Measurements from ENCODE around the gene NDUFB1.

Gene NDUFB1

DNA sequence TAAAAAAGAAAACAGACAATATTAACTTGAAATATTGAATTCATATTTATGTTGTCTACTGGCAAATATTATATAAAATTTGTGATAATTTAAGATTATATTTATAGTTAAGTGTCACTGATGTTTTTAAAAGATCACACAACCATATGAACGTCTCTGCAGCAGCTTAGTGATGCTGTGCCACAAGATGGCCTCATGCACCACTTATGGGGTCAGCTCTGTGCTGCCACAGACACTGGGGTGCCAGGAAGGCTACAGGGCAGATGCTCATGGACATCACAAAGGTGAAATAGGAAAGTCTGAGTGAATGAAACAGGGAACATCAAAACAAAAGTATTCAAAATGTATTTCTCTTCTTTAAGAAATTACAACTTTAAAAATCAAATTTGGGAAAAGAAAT, 28.2 kb downstream of the NDUFB1 start:
- DNase-seq, result no peak

DNA sequence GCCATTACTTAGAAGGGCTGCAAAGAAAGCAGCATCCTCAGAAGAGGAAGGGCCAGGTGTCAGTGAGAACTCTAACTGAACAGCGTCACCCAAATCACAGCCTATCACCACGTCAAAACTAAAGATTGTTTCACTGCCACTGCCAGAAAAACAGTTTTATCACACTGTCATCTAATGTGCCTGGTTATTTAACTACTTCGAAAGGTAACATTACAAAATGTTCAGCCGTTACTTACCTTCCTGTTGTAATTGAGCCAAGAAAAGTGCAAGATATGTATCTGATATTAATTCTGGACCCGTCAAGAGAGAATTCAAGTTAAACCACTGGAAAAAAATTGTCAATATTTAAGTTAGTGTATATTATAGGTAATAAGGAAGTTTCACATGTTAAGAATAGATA, 33.0 kb downstream of the NDUFB1 start:
- no peak for DNase-seq

DNA sequence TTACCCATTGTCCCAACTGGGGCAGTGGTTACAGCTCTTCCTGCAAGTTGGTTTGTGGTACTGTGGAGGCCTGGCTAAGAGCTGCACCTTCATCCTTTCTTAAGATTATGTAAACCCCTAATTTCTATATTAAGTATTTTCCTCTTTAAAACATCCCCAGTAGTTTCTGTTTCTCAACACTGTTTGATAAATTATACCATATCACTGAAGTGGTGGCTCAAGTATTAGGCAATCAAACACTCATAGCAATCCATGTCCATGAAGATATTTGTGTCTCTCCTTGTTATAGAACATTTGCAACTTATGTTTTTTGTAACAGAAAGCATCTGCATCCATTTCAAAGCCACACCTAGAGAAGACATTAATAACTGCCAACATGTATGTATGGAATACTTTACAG, 47.0 kb downstream of the NDUFB1 start:
- DNase-seq, result no peak

All from activated CD4-positive, alpha-beta T cell treated with anti-CD3 and anti-CD28 coated beads, Interleukin-2, Interleukin-6, amounts not matched to agents 100 ng/mL and 50 ng/mL, durations not matched to agents 16 hours and 8 hours (primary cell).